ENCODE results near the gene FITM2. TPM values are rescaled to one million over a fixed set of nuclear protein-coding genes. Genes with fewer than 3 reads are reported as not detected.

FITM2 gene
- total and polyA plus RNA-seq, 2 experiments from 2014 or later, result 4.6 to 6.7 TPM

DNA sequence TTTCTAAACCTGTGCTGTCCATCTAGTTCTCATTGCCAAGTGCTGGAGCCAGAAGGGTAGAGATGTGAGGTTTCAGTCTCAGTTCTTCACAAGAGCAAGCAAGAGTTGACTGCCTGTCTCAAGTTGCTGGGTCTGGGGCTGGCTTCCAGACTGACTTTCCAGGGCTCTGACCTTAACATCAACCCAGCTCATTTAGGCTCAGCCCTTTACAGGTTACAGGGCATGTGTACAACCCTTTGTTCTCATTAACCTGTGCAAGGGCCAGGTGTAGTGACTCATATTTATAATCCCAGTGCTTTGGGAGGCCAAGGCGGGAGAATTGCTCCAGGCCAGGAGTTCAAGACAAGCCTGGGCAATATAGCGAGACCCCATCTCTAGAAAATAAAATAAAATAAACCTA is 30.6 kb downstream of the FITM2 start:
- no peak for TF ChIP-seq CTCF (IDR thresholded peaks at IDR 0.05; ENCODE audit: poor library complexity)
- TF ChIP-seq EZH2phosphoT487 (IDR thresholded peaks at IDR 0.05; ENCODE audit: low read depth, severe bottlenecking, unreplicated experiment), result no peak
- no peak for TF ChIP-seq EZH2 (IDR thresholded peaks at IDR 0.05; ENCODE audit: borderline replicate concordance)
- H3K9me2 ChIP-seq (replicated peaks; ENCODE audit: insufficient read depth), result no peaks in the 10 kb centered on the region
- no peaks in the 10 kb centered on the region for H4K20me1 ChIP-seq (ENCODE audit: insufficient read depth, poor library complexity, severe bottlenecking)
- H3K27me3 ChIP-seq, result no peaks in the 10 kb centered on the region
- no peaks in the 10 kb centered on the region for H3K36me3 ChIP-seq (replicated peaks; ENCODE audit: insufficient read depth, low read depth)
- H3K4me3 ChIP-seq, result no peak overlapping the region
- no peak overlapping the region for H2AFZ ChIP-seq
- no peak overlapping the region for H3K27ac ChIP-seq
- 97% methylated on average over 2 of the region's 2 CpGs for WGBS (ENCODE audit: low lambda C conversion rate, missing lambda C conversion rate)
- no peaks in the 10 kb centered on the region for H3K79me2 ChIP-seq
- no peaks in the 10 kb centered on the region for H3K9me3 ChIP-seq (ENCODE audit: low read depth)
- no peak overlapping the region for H3K4me2 ChIP-seq
- no peak for DNase-seq (ENCODE audit: low spot score)
- H3K4me1 ChIP-seq (ENCODE audit: insufficient read depth), result no peaks in the 10 kb centered on the region

GRCh38 chr20:44279228-44279627 is 31.8 kb downstream of the FITM2 start:
- Histone ChIP-seq H4K20me1 (ENCODE audit: insufficient read depth, poor library complexity, severe bottlenecking) (no peaks in the 10 kb centered on the region), H3K9me3 (ENCODE audit: low read depth) (no peaks in the 10 kb centered on the region), H3K9me2 (replicated peaks; ENCODE audit: insufficient read depth) (no peaks in the 10 kb centered on the region), H2AFZ (no peak overlapping the region), H3K27me3 (no peaks in the 10 kb centered on the region), H3K27ac (no peak overlapping the region), H3K4me1 (ENCODE audit: insufficient read depth) (no peaks in the 10 kb centered on the region), H3K36me3 (replicated peaks; ENCODE audit: insufficient read depth, low read depth) (no peaks in the 10 kb centered on the region), H3K4me2 (no peak overlapping the region), H3K79me2 (no peaks in the 10 kb centered on the region), H3K4me3 (no peak overlapping the region)
- no peak for TF ChIP-seq EZH2 (IDR thresholded peaks at IDR 0.05; ENCODE audit: borderline replicate concordance)
- no peak for TF ChIP-seq CTCF (IDR thresholded peaks at IDR 0.05; ENCODE audit: poor library complexity)
- TF ChIP-seq EZH2phosphoT487 (IDR thresholded peaks at IDR 0.05; ENCODE audit: low read depth, severe bottlenecking, unreplicated experiment), result no peak
- no peak for DNase-seq (ENCODE audit: low spot score)
- 95% methylated on average over 11 of the region's 11 CpGs for WGBS (ENCODE audit: low lambda C conversion rate, missing lambda C conversion rate)

GRCh38 chr20:44274303-44275017 is 36.5 kb downstream of the FITM2 start:
- TF ChIP-seq EZH2 (IDR thresholded peaks at IDR 0.05; ENCODE audit: borderline replicate concordance), result no peak
- no peak for TF ChIP-seq CTCF (IDR thresholded peaks at IDR 0.05; ENCODE audit: poor library complexity)
- no peak for TF ChIP-seq EZH2phosphoT487 (IDR thresholded peaks at IDR 0.05; ENCODE audit: low read depth, severe bottlenecking, unreplicated experiment)

More at GRCh38 chr20:44274303-44275017, 36.5 kb downstream of the FITM2 start:
- Histone ChIP-seq H3K4me3 (no peak overlapping the region), H2AFZ (no peak overlapping the region), H3K4me2 (no peak overlapping the region), H3K36me3 (replicated peaks; ENCODE audit: insufficient read depth, low read depth) (no peaks in the 10 kb centered on the region), H3K79me2 (no peaks in the 10 kb centered on the region), H3K4me1 (ENCODE audit: insufficient read depth) (no peaks in the 10 kb centered on the region), H4K20me1 (ENCODE audit: insufficient read depth, poor library complexity, severe bottlenecking) (no peaks in the 10 kb centered on the region), H3K9me3 (ENCODE audit: low read depth) (no peaks in the 10 kb centered on the region), H3K27me3 (no peaks in the 10 kb centered on the region), H3K9me2 (replicated peaks; ENCODE audit: insufficient read depth) (no peaks in the 10 kb centered on the region), H3K27ac (no peak overlapping the region)
- DNase-seq (ENCODE audit: low spot score), result no peak
- 81% methylated on average over 11 of the region's 11 CpGs for WGBS (ENCODE audit: low lambda C conversion rate, missing lambda C conversion rate)

Measured in hepatocyte (in vitro differentiated cells).